Pancreas (tissue), 10 donors: ENCODE measurements around the gene ARHGAP44. TPM values are rescaled to one million over a fixed set of nuclear protein-coding genes. Genes with fewer than 3 reads are reported as not detected.

Experiments used
- ATAC-seq, 4 donors: fragments of 200-7000 bp; cut with Tn5 transposase; one replicate each; pipeline versions ENCODE4 v1.8.0 to v1.9.1; 2020; ENCODE audit warnings: mild to moderate bottlenecking in 4 of 4, moderate library complexity in 4 of 4
- DNase-seq, 6 donors: peaks; one replicate each; pipeline ENCODE4 v3.0.0-alpha.2; 2020
- FAIRE-seq: peaks from 2 replicates; lab custom pipeline; 2012; peaks lifted over from hg19 to GRCh38; lab: Jason Lieb, UNC
- H3K27ac ChIP-seq, 4 donors: fragments of 200-600 bp; sonication (generic); 1 replicate in 3 of 4; 2 replicates in 1 of 4; pipeline versions ENCODE4 v1.5.0 to v1.8.0; 2020
- H3K27me3 ChIP-seq, 4 donors: fragments of 200-600 bp; one replicate each; pipeline ENCODE4 v1.8.0; 2021
- H3K36me3 ChIP-seq, 3 donors: fragments of 200-600 bp; sonication (generic) in 1 of 3; one replicate each; pipeline versions ENCODE4 v1.5.0 to v1.8.0; 2020 to 2021
- H3K4me1 ChIP-seq, 3 donors: fragments of 200-600 bp; one replicate each; pipeline ENCODE4 v1.8.0; 2021
- H3K4me3 ChIP-seq, 4 donors: fragments of 200-600 bp; sonication (generic) in 2 of 4; one replicate each; pipeline versions ENCODE4 v1.5.0 to v1.8.0; 2020 to 2021
- H3K9me3 ChIP-seq, 4 donors: fragments of 200-600 bp; one replicate each; pipeline ENCODE4 v1.8.0; 2021
- WGBS, 2 donors: extraction: QIAGEN DNeasy Blood & Tissue Kit; methylation state at CpG; one replicate each; pipeline ENCODE4 v1.1.7; 2013; 5-methylcytosine and 5-hydroxymethylcytosine counted together
- intact Hi-C, 3 donors: fragments of 100-400 bp; cut with DNase I; formaldehyde crosslinking; loops; one replicate each; pipeline versions ENCODE4 v1.11.1 to v1.14.2; 2022
- polyA plus RNA-seq, 2 donors: library from polyadenylated mRNA; stranded (reverse); fragments of 200-250 nt; gene quantifications; one replicate each; pipeline ENCODE4 v1.2.3, GENCODE V29; 2013
- total RNA-seq, 6 donors: library from RNA; stranded (reverse); fragmentation: NEBNext Ultra II Directional in 4 of 6; extraction: Animal tissue kit (Norgen Biotek cat#: 25700) in 4 of 6; gene quantifications; one replicate each; pipeline versions ENCODE4 v1.2.1 to v1.2.4, GENCODE V29; 2021 to 2023
- TF ChIP-seq, protein P1 (sequence below), 4 donors: fragments of 200-600 bp; sonication (generic) in 3 of 4; IDR thresholded peaks; one replicate each; pipeline versions ENCODE4 v1.5.0 to v1.8.0; 2021; ENCODE audit warnings: antibody characterized with exemption in 4 of 4
- donor health status: healthy with polysubstance abuse.
- donor health status: DM: no; HTN: no; CAD: no; lungs with moderate emphysema.
- donor health status: DM: no; HTN: no; CAD: no.
- donor health status: control.
- donor health status: control.
- donor health status: Bipolar disorder and iron deficiency.
- donor health status: DM: yes; HTN: yes; CAD: no.
- donor health status: DM: no; HTN: no; CAD: no.
- donor health status: DM: no; HTN: no; CAD: no.
- donor health status: DM: yes; HTN: yes; CAD: no.

Gene ARHGAP44
- total and polyA plus RNA-seq, 8 donors, result 3.4 to 7.5 (median 4.4) TPM

DNA sequence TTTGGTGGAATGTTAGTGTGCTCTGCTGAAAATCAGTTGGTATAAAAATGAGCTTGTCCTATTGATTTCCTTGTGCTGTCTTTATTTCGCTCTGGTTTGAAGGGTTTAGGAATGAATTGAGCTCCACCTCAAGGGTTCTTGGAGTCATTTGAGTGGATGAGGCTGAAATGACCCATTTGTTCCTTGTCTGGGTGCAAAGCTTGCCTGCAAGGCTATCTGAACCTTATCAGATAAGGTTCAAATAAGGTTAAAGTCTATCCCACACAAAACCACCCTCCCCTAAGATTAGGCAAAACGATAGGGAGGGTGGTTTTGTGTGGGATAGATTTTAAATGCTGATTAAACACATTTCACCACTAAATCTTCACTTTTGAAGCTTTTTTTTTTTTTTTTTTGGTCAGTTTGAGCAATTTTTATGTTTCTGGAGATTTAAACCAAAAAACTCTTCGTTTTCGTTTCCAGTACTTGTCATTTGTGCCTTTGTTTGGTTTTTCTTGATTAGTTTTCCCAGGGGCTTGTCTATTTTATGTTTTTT lies 62.7 kb downstream of the ARHGAP44 start:
- Histone ChIP-seq H3K4me3 (no peak overlapping the region), H3K4me1 (no peaks in the 10 kb centered on the region), H3K36me3 (no peaks in the 10 kb centered on the region), H3K27ac (no peak overlapping the region), H3K27me3 (no peaks in the 10 kb centered on the region), H3K9me3 (no peaks in the 10 kb centered on the region)
- TF ChIP-seq, protein P1, sequence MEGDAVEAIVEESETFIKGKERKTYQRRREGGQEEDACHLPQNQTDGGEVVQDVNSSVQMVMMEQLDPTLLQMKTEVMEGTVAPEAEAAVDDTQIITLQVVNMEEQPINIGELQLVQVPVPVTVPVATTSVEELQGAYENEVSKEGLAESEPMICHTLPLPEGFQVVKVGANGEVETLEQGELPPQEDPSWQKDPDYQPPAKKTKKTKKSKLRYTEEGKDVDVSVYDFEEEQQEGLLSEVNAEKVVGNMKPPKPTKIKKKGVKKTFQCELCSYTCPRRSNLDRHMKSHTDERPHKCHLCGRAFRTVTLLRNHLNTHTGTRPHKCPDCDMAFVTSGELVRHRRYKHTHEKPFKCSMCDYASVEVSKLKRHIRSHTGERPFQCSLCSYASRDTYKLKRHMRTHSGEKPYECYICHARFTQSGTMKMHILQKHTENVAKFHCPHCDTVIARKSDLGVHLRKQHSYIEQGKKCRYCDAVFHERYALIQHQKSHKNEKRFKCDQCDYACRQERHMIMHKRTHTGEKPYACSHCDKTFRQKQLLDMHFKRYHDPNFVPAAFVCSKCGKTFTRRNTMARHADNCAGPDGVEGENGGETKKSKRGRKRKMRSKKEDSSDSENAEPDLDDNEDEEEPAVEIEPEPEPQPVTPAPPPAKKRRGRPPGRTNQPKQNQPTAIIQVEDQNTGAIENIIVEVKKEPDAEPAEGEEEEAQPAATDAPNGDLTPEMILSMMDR (IDR thresholded peaks at IDR 0.05), result no peak
- intact Hi-C loops, result no loop called here
- FAIRE-seq (no peak), DNase-seq (no peak), ATAC-seq (no peak)
- 69 to 77% methylated on average over 4 of the region's 4 CpGs for WGBS, 2 donors

DNA sequence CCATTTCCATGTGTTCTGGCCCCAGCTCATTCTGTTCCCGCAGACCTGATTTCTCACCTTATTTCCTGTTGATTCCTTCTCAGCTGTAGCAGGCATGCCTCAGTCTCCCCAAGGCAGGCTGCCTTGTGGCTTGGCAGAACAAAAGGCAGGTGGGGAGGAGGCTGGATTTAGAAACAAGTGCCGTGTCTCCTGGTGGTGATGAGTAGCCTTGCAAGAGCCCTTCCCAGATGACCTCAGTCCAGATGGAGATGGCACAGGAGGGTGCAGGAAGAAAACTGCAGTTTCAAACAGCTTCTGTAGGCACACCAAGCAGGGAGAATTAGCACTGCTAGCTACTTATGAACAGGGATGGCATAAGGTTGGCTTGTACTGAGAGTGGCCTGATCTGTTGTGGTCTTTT lies 64.6 kb downstream of the ARHGAP44 start:
- TF ChIP-seq, protein P1 (IDR thresholded peaks at IDR 0.05), result no peak
- Histone ChIP-seq H3K9me3 (no peaks in the 10 kb centered on the region), H3K36me3 (no peaks in the 10 kb centered on the region), H3K27me3 (no peaks in the 10 kb centered on the region), H3K4me3 (no peak overlapping the region), H3K27ac (no peak overlapping the region), H3K4me1 (no peaks in the 10 kb centered on the region)
- DNase-seq (no peak), FAIRE-seq (no peak), ATAC-seq (no peak)
- WGBS, 2 donors, result 86 to 87% methylated on average over 2 of the region's 2 CpGs
- intact Hi-C loops, result no loop called here

GRCh38 chr17:12856416-12856815 lies 67.1 kb downstream of the ARHGAP44 start:
- intact Hi-C loops, result no loop called here
- Histone ChIP-seq H3K27me3 (no peaks in the 10 kb centered on the region), H3K4me1 (no peaks in the 10 kb centered on the region), H3K4me3 (no peak overlapping the region), H3K27ac (no peak overlapping the region), H3K9me3 (no peaks in the 10 kb centered on the region), H3K36me3 (no peaks in the 10 kb centered on the region)
- ATAC-seq (no peak), FAIRE-seq (no peak), DNase-seq (no peak)
- TF ChIP-seq, protein P1 (IDR thresholded peaks at IDR 0.05), result no peak
- WGBS, 2 donors, result 50 to 74% methylated on average over 3 of the region's 3 CpGs

- TF ChIP-seq, protein P1 (IDR thresholded peaks at IDR 0.05), result no peak
- Histone ChIP-seq H3K27me3 (no peaks in the 10 kb centered on the region), H3K4me1 (no peaks in the 10 kb centered on the region), H3K36me3 (no peaks in the 10 kb centered on the region), H3K27ac (no peak overlapping the region), H3K4me3 (no peak overlapping the region), H3K9me3 (no peaks in the 10 kb centered on the region)
- intact Hi-C loops, result no loop called here
- ATAC-seq, result no peak
- DNase-seq, result no peak
- 94% methylated on average over 2 of the region's 2 CpGs for WGBS, 2 donors
- FAIRE-seq, result no peak
These were observed 68.3 kb downstream of the ARHGAP44 start for GRCh38 chr17:12857592-12857991.

DNA sequence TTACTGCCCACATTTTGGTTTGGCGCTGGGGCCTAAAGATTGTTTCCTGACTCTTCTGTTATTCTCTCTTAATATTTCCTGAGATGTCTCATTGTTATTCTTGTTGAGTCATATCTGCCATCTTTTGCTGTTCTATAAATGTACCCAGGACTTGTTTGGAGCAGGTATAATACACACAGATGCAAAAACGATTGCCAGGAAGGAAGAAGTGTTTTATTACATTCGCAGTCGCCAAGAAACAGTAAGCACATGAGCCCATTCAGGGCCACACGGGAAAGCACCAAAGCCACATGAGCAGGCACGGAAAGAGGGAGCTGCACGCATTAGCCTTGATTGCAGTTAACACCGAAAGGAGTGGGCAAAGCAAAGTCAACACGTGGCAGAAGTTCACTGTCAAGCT lies 70.2 kb downstream of the ARHGAP44 start:
- Histone ChIP-seq H3K27me3 (no peaks in the 10 kb centered on the region), H3K4me1 (no peaks in the 10 kb centered on the region), H3K27ac (no peak overlapping the region), H3K36me3 (no peaks in the 10 kb centered on the region), H3K4me3 (no peak overlapping the region), H3K9me3 (no peaks in the 10 kb centered on the region)
- ATAC-seq, result no peak
- 79 to 83% methylated on average over 9 of the region's 9 CpGs for WGBS, 2 donors
- TF ChIP-seq, protein P1 (IDR thresholded peaks at IDR 0.05), result no peak
- DNase-seq, result no peak
- intact Hi-C loops, result no loop called here
- no peak for FAIRE-seq
